ENCODE results near the gene SNRPA.
A peak's percentile ranks its signal among the peaks of the same experiment; 100 is the strongest.
"Not testable (repeated sequence)": the region's sequence is repeated elsewhere in the genome, so short reads cannot be mapped to it uniquely, and the experiment has no call there.

The SNRPA gene

GRCh38 chr19:40747536-40747935 lies 3.5 kb upstream of the SNRPA start:
- DNase-seq: no peak

- DNase-seq: peak; percentile 95
Measured at GRCh38 chr19:40750058-40750873, 737 bp upstream of the SNRPA start, which contains the start of gene ACTMAP. Gene ACTMAP (minus strand): TSS chr19:40750477. CDS start chr19:40749803, 674 bp downstream.

DNA sequence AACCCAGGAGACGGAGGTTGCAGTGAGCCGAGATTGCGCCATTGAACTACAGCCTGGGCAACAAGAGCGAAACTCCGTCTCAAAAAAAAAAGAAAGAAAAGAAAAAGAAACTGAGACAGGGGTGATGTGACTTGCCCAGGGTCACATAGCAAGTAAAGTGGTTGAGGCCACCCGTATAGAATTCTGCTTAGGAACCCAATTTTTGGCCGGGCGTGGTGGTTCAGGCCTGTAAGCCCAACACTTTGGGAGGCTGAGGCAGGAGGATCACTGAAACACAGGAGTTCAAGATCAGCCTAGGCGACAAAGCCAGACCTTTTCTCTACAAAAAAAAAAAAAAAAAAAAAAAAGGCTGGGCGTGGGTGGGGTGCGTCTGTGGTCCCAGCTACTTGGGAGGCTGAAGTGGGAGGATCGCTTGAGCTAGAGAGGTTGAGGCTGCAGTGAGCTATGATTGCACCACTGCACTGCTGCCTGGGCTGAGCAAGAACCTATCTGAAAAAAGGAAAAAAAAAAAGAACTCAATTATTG lies 1.3 kb downstream of the SNRPA start:
- DNase-seq: no peak

DNA sequence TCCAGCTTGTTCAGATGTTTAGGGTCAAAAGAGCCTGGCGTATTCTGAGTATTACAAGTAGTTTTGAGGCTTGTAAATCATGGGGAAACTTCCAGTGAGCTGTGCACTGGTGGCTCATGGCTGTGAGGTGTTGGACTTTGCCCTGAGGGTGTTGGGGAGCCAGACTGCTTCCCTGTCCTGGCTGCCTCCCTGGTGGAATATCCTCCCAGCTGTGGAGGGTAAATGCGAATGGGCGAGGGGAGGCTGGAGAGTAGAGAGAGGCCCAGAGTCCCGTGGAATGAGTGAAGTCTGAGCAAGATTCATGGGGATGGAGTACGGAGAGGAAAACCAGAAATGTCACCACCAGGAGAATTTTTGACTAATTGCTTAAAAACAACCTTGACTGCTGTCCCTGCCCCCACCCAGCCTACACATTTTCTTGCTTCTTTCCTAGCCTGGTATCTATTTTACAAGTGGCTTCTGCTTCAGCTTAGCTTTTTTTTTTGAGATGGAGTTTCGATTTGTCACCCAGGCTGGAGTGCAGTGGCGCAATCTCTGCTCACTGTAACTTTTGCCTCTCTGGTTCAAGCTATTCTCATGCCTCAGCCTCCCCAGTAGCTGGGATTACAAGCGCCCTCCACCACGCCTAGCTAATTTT lies 3.7 kb downstream of the SNRPA start:
- DNase-seq: no peak

DNA sequence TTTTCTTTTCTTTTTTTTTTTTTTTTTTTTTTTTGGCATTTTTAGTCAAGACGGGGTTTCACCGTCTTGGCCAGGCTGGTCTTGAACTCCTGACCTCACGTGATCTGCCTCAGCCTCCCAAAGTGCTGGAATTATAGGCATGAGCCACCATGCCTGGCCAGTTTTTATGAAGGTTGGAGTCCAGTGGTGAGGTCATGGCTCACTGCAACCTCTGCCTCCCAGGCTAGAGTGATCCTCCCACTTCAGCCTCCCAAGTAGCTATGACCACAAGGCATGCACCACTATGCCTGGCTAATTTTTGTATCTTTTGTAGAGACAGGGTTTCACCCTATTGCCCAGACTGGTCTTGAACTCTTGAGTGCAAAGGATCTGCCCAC lies 4.2 kb downstream of the SNRPA start:
- no peak for DNase-seq

DNA sequence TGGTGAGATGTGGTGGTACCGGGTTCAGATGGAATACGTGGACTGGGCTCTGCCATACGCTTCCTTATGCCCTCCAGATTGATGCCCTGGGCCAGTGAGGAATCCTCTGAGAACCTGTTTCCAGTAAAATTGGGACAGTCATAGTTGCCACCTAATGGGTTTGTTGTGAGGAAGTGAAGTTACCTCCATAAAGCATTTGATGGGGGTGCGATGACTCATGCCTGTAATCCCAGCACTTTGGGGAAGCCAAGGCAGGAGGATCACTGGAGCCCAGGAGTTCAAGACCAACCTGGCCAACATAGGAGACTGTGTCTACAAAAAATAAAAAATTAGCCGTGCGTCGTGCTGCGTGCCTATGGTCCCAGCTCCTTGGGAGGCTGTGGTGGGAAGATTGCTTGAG lies 4.8 kb downstream of the SNRPA start:
- no peak for DNase-seq

DNA sequence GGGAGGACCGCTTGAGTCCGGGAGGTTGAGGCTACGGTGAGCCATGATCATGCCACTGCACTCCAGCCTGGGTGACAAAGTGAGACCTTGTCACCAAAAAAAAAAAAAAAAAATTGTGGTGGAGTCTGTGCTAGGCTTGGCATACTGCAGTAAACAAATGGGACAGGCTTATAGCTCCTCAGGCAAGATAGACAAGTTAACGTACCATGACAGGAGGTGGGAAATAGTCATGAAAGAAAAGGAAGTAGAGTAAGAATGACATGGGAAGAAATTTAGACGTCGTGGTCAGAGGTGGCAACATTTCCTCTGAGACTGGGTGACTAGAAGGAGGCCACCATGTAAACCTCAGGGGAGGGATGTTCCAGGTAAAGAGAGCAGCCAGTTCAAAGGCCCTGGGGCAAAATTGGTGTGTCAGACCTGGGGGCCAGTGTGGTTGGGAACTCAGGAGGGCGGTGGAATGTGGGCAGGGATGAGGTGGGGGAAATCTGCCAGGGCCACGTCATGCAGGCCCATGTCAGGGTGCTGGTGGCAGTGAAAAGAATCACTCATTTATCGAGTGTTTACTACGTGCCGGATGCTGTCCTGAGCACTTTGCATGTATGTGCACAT lies 5.6 kb downstream of the SNRPA start:
- DNase-seq: no peak

DNA sequence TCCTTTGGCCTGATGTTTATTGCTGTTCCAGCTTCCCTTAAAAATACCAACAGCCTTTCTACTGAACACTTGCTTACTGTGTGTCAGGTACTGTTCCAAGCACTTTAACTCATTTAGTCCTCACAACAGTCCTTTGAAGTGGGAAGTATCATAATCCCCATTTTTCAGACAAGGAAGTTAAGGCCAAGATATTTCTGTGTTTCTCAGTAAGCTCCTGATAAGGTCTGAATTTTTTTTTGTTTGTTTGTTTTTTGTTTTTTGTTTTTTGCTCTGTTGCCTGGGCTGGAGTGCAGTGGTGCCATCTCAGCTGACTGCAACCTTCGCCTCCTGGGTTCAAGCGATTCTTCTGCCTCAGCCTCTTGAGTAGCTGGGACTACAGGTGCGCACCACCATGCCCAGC lies 7.5 kb downstream of the SNRPA start:
- DNase-seq: no peak

- DNase-seq: no peak
Measured at GRCh38 chr19:40759352-40759751, 8.3 kb downstream of the SNRPA start.

GRCh38 chr19:40762754-40763470 lies 11.9 kb downstream of the SNRPA start:
- DNase-seq: no peak

DNA sequence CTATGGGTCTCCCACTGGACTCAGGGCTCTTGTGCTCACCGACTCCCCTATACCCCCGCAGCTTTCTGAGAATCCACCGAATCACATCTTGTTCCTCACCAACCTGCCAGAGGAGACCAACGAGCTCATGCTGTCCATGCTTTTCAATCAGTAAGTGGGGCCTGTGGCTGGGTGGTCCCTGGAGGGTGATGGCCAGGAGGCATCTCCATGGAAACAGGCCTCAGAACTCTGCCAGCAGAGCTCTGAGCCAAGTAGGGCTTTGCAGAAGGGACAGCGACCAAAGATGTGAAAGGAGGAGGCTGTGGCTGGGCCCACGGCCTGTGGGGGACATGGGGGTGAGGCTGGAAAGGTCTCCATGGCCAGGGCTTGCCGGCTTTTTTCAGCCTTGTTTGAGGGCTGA lies 12.5 kb downstream of the SNRPA start:
- no peak for DNase-seq

DNA sequence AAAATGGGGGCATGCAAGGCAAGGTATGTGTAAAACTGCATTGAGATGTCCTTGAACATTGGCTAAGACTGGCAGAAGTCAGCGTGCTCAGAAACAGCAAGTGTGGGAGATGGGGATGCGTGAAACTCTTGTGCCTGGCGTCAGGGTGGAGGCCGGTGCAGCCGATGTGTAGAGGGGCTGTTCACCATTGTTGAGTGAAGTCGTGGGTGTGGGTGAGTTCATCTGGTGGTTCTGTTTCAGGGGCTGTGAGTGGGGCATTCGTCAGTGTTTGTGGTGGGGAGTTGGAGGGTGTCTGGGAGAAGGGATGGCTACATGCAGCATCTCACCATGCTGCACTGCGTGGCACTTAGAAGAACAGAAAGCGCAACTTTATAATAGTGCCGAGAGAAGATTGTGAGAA lies 13.0 kb downstream of the SNRPA start:
- no peak for DNase-seq

DNA sequence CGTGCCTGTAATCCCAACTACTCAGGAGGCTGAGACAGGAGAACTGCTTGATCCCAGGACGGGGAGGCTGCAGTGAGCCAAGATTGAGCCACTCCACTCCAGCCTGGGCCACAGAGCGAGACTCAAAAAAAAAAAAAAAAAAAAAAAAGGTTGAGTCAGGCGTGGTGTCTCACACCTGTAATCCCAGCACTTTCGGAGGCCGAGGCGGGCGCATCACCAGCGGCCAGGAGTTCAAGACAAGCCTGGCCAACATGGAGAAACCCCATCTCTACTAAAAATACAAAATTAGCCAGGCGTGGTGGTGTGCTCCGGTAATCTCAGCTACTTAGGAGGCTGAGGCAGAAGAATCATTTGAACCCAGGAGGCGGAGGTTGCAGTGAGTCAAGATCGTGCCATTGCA lies 15.4 kb downstream of the SNRPA start:
- DNase-seq: not testable (repeated sequence)

- no peak for DNase-seq
Measured at GRCh38 chr19:40768869-40769268, 17.9 kb downstream of the SNRPA start.

- not testable (repeated sequence) for DNase-seq
Measured at GRCh38 chr19:40771101-40771862, 20.3 kb downstream of the SNRPA start.

GRCh38 chr19:40774916-40775631 lies 24.1 kb downstream of the SNRPA start, which contains the start of gene MIA:
Gene MIA (plus strand): TSS chr19:40775521. CDS start chr19:40775543, 22 bp downstream.
- DNase-seq: no peak

- DNase-seq: no peak
Measured at GRCh38 chr19:40775632-40776022, 24.6 kb downstream of the SNRPA start.

GRCh38 chr19:40776364-40776763 lies 25.4 kb downstream of the SNRPA start:
- no peak for DNase-seq

DNA sequence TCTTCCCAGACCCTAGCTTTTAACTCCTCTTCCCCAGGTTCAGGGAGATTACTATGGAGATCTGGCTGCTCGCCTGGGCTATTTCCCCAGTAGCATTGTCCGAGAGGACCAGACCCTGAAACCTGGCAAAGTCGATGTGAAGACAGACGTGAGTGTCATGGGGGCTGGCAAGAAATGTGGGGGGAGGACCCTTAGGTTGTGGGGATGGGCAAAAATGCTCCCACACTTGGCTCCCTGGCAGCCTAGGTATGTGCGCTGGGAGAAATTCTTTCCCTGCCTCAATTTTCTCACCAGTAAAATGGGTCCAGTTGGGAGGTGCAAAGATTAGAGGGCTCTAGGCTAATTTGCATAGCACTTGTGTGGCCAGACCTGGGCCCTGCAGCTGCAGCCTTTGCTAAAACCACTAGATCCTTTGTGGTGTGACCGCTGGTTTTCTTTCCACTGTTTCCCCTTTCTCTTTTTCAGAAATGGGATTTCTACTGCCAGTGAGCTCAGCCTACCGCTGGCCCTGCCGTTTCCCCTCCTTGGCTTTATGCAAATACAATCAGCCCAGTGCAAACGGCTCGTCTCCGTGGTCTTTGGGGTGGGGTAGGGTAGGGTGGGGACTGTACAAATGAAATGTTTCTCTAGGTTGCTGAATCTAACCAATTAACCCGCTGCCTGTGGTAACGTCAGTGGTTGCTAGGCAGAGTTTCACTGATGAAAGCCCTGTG lies 26.1 kb downstream of the SNRPA start:
- peak; percentile 87 for DNase-seq

- DNase-seq: no peak
Measured at GRCh38 chr19:40777645-40777936, 26.6 kb downstream of the SNRPA start.

Data from KG1 (cell line).